GM04504 (cell line): Measurements from ENCODE around the gene PTPRO.
A peak's percentile ranks its signal among the peaks of the same experiment; 100 is the strongest.

ENCODE experiments used
- DNase-seq: peaks from one replicate; pipeline ENCODE4 v3.0.0-alpha.2; 2012; ENCODE audit warnings: low read depth

Gene PTPRO

GRCh38 chr12:15446807-15447206 lies 124.5 kb downstream of the PTPRO start:
- no peak for DNase-seq

- no peak for DNase-seq
Measured at GRCh38 chr12:15453613-15454012, 131.3 kb downstream of the PTPRO start.

GRCh38 chr12:15458008-15458407 lies 135.7 kb downstream of the PTPRO start:
- DNase-seq: no peak

GRCh38 chr12:15468911-15469310 lies 146.6 kb downstream of the PTPRO start:
- DNase-seq: no peak

- no peak for DNase-seq
Measured at GRCh38 chr12:15469356-15469755, 147.0 kb downstream of the PTPRO start.

- DNase-seq: no peak
Measured at GRCh38 chr12:15472036-15472435, 149.7 kb downstream of the PTPRO start.

- no peak for DNase-seq
Measured at GRCh38 chr12:15474766-15475165, 152.5 kb downstream of the PTPRO start.

- DNase-seq: no peak
Measured at GRCh38 chr12:15477761-15478160, 155.5 kb downstream of the PTPRO start.

- DNase-seq: no peak
Measured at GRCh38 chr12:15481846-15482245, 159.5 kb downstream of the PTPRO start.

- no peak for DNase-seq
Measured at GRCh38 chr12:15485466-15485865, 163.2 kb downstream of the PTPRO start.

GRCh38 chr12:15486859-15487258 lies 164.6 kb downstream of the PTPRO start:
- no peak for DNase-seq

GRCh38 chr12:15488481-15488880 lies 166.2 kb downstream of the PTPRO start:
- DNase-seq: no peak

- no peak for DNase-seq
Measured at GRCh38 chr12:15494329-15495046, 172.2 kb downstream of the PTPRO start.

- no peak for DNase-seq
Measured at GRCh38 chr12:15495746-15496145, 173.4 kb downstream of the PTPRO start.

GRCh38 chr12:15496738-15497137 lies 174.4 kb downstream of the PTPRO start:
- DNase-seq: no peak

- DNase-seq: no peak
Measured at GRCh38 chr12:15497671-15498292, 175.5 kb downstream of the PTPRO start.

GRCh38 chr12:15502211-15502610 lies 179.9 kb downstream of the PTPRO start:
- DNase-seq: no peak

GRCh38 chr12:15505616-15506015 lies 183.3 kb downstream of the PTPRO start:
- DNase-seq: peak; percentile 3

GRCh38 chr12:15515010-15515409 lies 192.7 kb downstream of the PTPRO start:
- no peak for DNase-seq

- no peak for DNase-seq
Measured at GRCh38 chr12:15520083-15520482, 197.8 kb downstream of the PTPRO start.

- DNase-seq: no peak
Measured at GRCh38 chr12:15520844-15521243, 198.5 kb downstream of the PTPRO start.

- no peak for DNase-seq
Measured at GRCh38 chr12:15522574-15523187, 200.4 kb downstream of the PTPRO start.

GRCh38 chr12:15525441-15525840 lies 203.1 kb downstream of the PTPRO start:
- DNase-seq: no peak
